Measurements from ENCODE around the gene TBC1D22A. TPM values are rescaled to one million over a fixed set of nuclear protein-coding genes. Genes with fewer than 3 reads are reported as not detected.
A peak's percentile ranks its signal among the peaks of the same experiment; 100 is the strongest.

The TBC1D22A gene
- total RNA-seq, 1 donor from 2014 or later, result 23.2 TPM

DNA sequence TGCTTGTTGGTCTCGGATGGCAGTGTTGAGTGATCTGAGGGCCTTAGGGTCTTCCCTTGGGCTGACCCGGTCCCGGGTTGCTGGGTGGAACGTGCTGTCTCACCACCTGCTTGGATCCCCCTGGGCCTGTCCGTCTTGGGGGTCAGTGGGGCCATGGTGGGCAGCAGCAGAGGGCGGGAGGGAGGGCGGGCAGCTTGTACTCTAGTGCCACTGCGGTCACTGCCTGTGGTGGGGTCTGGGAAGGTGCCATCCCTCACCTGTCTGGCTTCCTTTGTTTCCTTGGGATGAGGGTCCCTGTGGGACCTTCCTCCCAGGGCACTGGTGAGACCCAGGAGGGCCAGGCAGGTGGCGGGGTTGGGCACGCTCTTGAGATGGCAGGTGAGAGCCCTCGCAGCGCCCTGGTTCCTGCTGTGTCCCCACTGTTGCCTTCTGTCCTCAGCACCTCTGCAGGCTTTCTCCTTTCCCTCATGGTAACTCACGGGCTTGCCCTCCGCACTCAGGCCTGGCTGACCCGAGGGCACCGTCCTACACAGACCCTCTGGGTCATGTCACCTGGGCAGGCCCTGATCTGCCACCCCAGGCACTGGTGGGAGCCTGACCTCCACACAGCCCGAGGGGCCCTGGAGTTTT, 34.2 kb downstream of the TBC1D22A start:
- no peak for DNase-seq (ENCODE audit: low spot score, unreplicated experiment)
- TF ChIP-seq, protein P1, sequence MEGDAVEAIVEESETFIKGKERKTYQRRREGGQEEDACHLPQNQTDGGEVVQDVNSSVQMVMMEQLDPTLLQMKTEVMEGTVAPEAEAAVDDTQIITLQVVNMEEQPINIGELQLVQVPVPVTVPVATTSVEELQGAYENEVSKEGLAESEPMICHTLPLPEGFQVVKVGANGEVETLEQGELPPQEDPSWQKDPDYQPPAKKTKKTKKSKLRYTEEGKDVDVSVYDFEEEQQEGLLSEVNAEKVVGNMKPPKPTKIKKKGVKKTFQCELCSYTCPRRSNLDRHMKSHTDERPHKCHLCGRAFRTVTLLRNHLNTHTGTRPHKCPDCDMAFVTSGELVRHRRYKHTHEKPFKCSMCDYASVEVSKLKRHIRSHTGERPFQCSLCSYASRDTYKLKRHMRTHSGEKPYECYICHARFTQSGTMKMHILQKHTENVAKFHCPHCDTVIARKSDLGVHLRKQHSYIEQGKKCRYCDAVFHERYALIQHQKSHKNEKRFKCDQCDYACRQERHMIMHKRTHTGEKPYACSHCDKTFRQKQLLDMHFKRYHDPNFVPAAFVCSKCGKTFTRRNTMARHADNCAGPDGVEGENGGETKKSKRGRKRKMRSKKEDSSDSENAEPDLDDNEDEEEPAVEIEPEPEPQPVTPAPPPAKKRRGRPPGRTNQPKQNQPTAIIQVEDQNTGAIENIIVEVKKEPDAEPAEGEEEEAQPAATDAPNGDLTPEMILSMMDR (IDR thresholded peaks at IDR 0.05; ENCODE audit: unreplicated experiment), result no peak
- no peak overlapping the region for H3K27ac Mint-ChIP-seq
- H3K4me1 Mint-ChIP-seq (ENCODE audit: low read depth), result peaks cover 5% of the 10 kb centered on the region
- H3K27me3 Mint-ChIP-seq, result no peaks in the 10 kb centered on the region
- H3K4me3 Mint-ChIP-seq (ENCODE audit: low read depth), result no peak overlapping the region
- peaks cover 7% of the 10 kb centered on the region for H3K36me3 Mint-ChIP-seq (ENCODE audit: insufficient read depth)
- no peaks in the 10 kb centered on the region for H3K9me3 Mint-ChIP-seq (ENCODE audit: low read depth)

GRCh38 chr22:46797355-46797754, 34.9 kb downstream of the TBC1D22A start:
- Mint-ChIP-seq H3K9me3 (ENCODE audit: low read depth) (no peaks in the 10 kb centered on the region), H3K27ac (no peak overlapping the region), H3K36me3 (ENCODE audit: insufficient read depth) (peaks cover 9% of the 10 kb centered on the region), H3K4me3 (ENCODE audit: low read depth) (no peak overlapping the region), H3K27me3 (no peaks in the 10 kb centered on the region), H3K4me1 (ENCODE audit: low read depth) (peaks cover 5% of the 10 kb centered on the region)
- TF ChIP-seq, protein P1 (IDR thresholded peaks at IDR 0.05; ENCODE audit: unreplicated experiment), result peak; percentile 21
- no peak for DNase-seq (ENCODE audit: low spot score, unreplicated experiment)

- no peaks in the 10 kb centered on the region for H3K9me3 Mint-ChIP-seq (ENCODE audit: low read depth)
- DNase-seq (ENCODE audit: low spot score, unreplicated experiment), result no peak
- no peaks in the 10 kb centered on the region for H3K27me3 Mint-ChIP-seq
- peaks cover 9% of the 10 kb centered on the region for H3K36me3 Mint-ChIP-seq (ENCODE audit: insufficient read depth)
- H3K4me3 Mint-ChIP-seq (ENCODE audit: low read depth), result no peak overlapping the region
- TF ChIP-seq, protein P1 (IDR thresholded peaks at IDR 0.05; ENCODE audit: unreplicated experiment), result no peak
- peaks cover 5% of the 10 kb centered on the region for H3K4me1 Mint-ChIP-seq (ENCODE audit: low read depth)
- no peak overlapping the region for H3K27ac Mint-ChIP-seq
Observed at GRCh38 chr22:46798041-46798365, 35.6 kb downstream of the TBC1D22A start.

DNA sequence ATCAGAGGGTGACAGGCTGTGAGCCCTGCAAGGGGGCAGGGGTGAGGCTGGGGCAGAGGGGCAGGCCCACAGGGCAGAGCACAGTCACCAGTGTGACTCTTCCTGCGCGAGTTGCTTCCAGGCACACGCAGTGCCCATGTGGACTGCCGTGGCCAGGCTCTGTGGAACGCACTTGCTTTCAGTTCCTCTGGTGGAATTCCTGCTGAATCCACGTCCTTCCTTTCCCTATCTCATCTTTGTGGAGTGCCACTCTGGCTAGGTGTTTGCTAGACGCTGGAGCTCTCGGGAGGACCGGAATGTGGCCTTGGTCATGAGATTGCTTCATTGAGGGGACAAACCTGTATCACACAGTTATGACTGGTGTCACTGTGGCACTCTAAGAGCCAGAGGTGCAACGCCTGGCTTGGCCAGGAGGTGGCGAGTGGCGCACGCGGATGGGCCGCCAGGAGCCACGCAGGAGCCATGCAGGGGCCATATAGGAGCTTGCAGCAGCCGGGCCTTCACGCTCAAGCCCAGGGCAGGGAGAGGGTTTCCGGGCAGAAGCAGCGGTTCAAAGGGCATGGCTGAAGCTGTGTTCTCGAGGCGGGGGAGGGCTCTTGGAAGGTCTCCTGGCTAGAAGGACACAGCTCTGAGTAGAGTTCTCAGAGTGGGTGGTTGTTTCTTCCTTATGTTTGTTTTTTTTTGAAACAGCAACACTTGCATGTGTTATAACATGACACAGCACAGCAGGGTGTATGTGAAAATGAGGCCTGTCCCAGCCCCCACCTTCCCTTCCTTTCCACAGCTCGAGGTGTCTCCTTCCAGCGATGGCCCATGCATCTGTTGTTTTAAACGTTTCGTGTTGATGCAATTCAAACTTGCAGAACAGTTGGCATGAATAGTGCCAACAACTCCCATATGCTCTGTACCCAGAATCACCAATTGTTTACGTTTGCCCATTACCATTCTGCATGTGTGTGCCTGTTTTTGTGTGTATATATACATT, 36.2 kb downstream of the TBC1D22A start:
- H3K27ac Mint-ChIP-seq, result no peak overlapping the region
- H3K4me3 Mint-ChIP-seq (ENCODE audit: low read depth), result no peak overlapping the region
- peak; percentile 79 for DNase-seq (ENCODE audit: low spot score, unreplicated experiment)
- peaks cover 9% of the 10 kb centered on the region for H3K36me3 Mint-ChIP-seq (ENCODE audit: insufficient read depth)
- H3K4me1 Mint-ChIP-seq (ENCODE audit: low read depth), result peaks cover 8% of the 10 kb centered on the region
- H3K9me3 Mint-ChIP-seq (ENCODE audit: low read depth), result no peaks in the 10 kb centered on the region
- TF ChIP-seq, protein P1 (IDR thresholded peaks at IDR 0.05; ENCODE audit: unreplicated experiment), result peak; percentile 94
- no peaks in the 10 kb centered on the region for H3K27me3 Mint-ChIP-seq

- no peak overlapping the region for H3K4me3 Mint-ChIP-seq (ENCODE audit: low read depth)
- H3K9me3 Mint-ChIP-seq (ENCODE audit: low read depth), result no peaks in the 10 kb centered on the region
- no peaks in the 10 kb centered on the region for H3K27me3 Mint-ChIP-seq
- TF ChIP-seq, protein P1 (IDR thresholded peaks at IDR 0.05; ENCODE audit: unreplicated experiment), result no peak
- no peak for DNase-seq (ENCODE audit: low spot score, unreplicated experiment)
- no peak overlapping the region for H3K27ac Mint-ChIP-seq
- H3K4me1 Mint-ChIP-seq (ENCODE audit: low read depth), result peaks cover 8% of the 10 kb centered on the region
- peaks cover 9% of the 10 kb centered on the region for H3K36me3 Mint-ChIP-seq (ENCODE audit: insufficient read depth)
Observed at GRCh38 chr22:46799626-46800025, 37.2 kb downstream of the TBC1D22A start.

All from progenitor cell of endocrine pancreas (in vitro differentiated cells).